A673 (cell line): ENCODE measurements around the gene PRIMA1. TPM values are rescaled to one million over a fixed set of nuclear protein-coding genes. Genes with fewer than 3 reads are reported as not detected.

ENCODE experiments used
- BruUV-seq: library from RNA; stranded (reverse); fragments of 400-500 nt; replicated peaks from 2 replicates; lab custom pipeline; 2021; lab: Mats Ljungman, UMichigan
- CTCF ChIA-PET: fragments of 300-600 bp; sonication (Branson Sonifier 250); formaldehyde crosslinking; loops from one replicate; lab custom pipeline; 2022; ENCODE audit warnings: antibody characterized with exemption; lab: Charles Lee
- POLR2A ChIA-PET: fragments of 300-600 bp; sonication (Branson Sonifier 250); formaldehyde crosslinking; loops from one replicate; lab custom pipeline; 2022; ENCODE audit warnings: antibody characterized with exemption; ENCODE audit not compliant: low non-redundant PET; lab: Charles Lee
- DNase-seq: peaks from one replicate; pipeline ENCODE4 v3.0.0-alpha.2; 2015; ENCODE audit warnings: low spot score
- H3K27ac ChIP-seq: fragments of 200-600 bp; sonication (generic); 2 replicates; pipeline ENCODE4 v1.5.1; 2016; ENCODE audit warnings: mixed run types, low read depth, mild to moderate bottlenecking, mixed read lengths, antibody characterized with exemption, low read length; ENCODE audit not compliant: poor library complexity, severe bottlenecking
- H3K27me3 ChIP-seq: fragments of 200-600 bp; sonication (generic); replicated peaks from 2 replicates; pipeline ENCODE4 v1.6.1; 2017; ENCODE audit warnings: mixed run types, low read depth, mild to moderate bottlenecking, mixed read lengths, antibody characterized with exemption, low read length; ENCODE audit not compliant: insufficient read depth, poor library complexity
- H3K36me3 ChIP-seq: fragments of 200-600 bp; sonication (generic); 2 replicates; pipeline ENCODE4 v1.6.1; 2016; ENCODE audit warnings: mixed run types, mild to moderate bottlenecking, mixed read lengths, antibody characterized with exemption, low read length; ENCODE audit not compliant: insufficient read depth, poor library complexity, severe bottlenecking
- H3K4me1 ChIP-seq: fragments of 200-600 bp; sonication (generic); 2 replicates; pipeline ENCODE4 v1.6.1; 2017; ENCODE audit warnings: mixed run types, mild to moderate bottlenecking, mixed read lengths, antibody characterized with exemption, low read length; ENCODE audit not compliant: insufficient read depth, poor library complexity, severe bottlenecking
- H3K4me3 ChIP-seq: fragments of 200-600 bp; sonication (generic); 2 replicates; pipeline ENCODE4 v1.5.1; 2016; ENCODE audit warnings: low read depth, mixed run types, mild to moderate bottlenecking, mixed read lengths, low read length; ENCODE audit not compliant: poor library complexity, severe bottlenecking
- H3K9me3 ChIP-seq: fragments of 200-600 bp; sonication (generic); 2 replicates; pipeline ENCODE4 v1.6.1; 2016; ENCODE audit warnings: mixed run types, low read depth, mild to moderate bottlenecking, mixed read lengths, antibody characterized with exemption, low read length; ENCODE audit not compliant: poor library complexity, severe bottlenecking
- CTCF ChIP-seq: fragments of 300-800, 200-600 bp; sonication (generic); conservative IDR thresholded peaks from 2 replicates; pipeline ENCODE4 v1.5.1; 2017; ENCODE audit warnings: low read depth, mild to moderate bottlenecking, antibody characterized with exemption, low read length, moderate library complexity, mixed read lengths
- EZH2 ChIP-seq: fragments of 200-600 bp; sonication (generic); IDR thresholded peaks from 2 replicates; pipeline ENCODE4 v1.6.1; 2017; ENCODE audit warnings: borderline replicate concordance, low read depth, mild to moderate bottlenecking, mixed read lengths, antibody characterized with exemption, low read length; ENCODE audit not compliant: poor library complexity, severe bottlenecking
- intact Hi-C: fragments of 100-400 bp; cut with micrococcal nuclease; formaldehyde crosslinking; loops from one replicate; pipeline ENCODE4 v1.10.0; 2022; ENCODE audit not compliant: unreplicated experiment
- total RNA-seq: library from RNA; stranded (reverse); gene quantifications from 2 replicates; pipeline ENCODE4 v1.2.3, GENCODE V29; 2021

Gene PRIMA1
- total RNA-seq, 1 experiment from 2014 or later: 0.09 TPM

- no peak for DNase-seq
These were observed 51.8 kb downstream of the PRIMA1 start for GRCh38 chr14:93736378-93737014.

GRCh38 chr14:93735206-93735605, 53.1 kb downstream of the PRIMA1 start:
- DNase-seq: no peak
- no peak for TF ChIP-seq EZH2
- no peak for TF ChIP-seq CTCF
- H3K9me3 ChIP-seq: no peaks in the 10 kb centered on the region
- ChIA-PET POLR2A (no interaction called here), CTCF (no interaction called here)
- no TSS peak for BruUV-seq
- no peak overlapping the region for H3K27ac ChIP-seq
- intact Hi-C loops: no loop called here
- H3K4me3 ChIP-seq: no peak overlapping the region
- no peaks in the 10 kb centered on the region for H3K4me1 ChIP-seq
- H3K27me3 ChIP-seq: no peaks in the 10 kb centered on the region
- H3K36me3 ChIP-seq: no peaks in the 10 kb centered on the region

More at GRCh38 chr14:93736378-93737014, 51.8 kb downstream of the PRIMA1 start:
- TF ChIP-seq CTCF: no peak
- ChIA-PET POLR2A (no interaction called here), CTCF (no interaction called here)
- peaks cover 7% of the 10 kb centered on the region for H3K27me3 ChIP-seq
- no TSS peak for BruUV-seq
- H3K27ac ChIP-seq: no peak overlapping the region
- H3K9me3 ChIP-seq: no peaks in the 10 kb centered on the region
- H3K4me1 ChIP-seq: no peaks in the 10 kb centered on the region
- no peaks in the 10 kb centered on the region for H3K36me3 ChIP-seq
- H3K4me3 ChIP-seq: no peak overlapping the region
- intact Hi-C loops: no loop called here

GRCh38 chr14:93734086-93734822, 54.0 kb downstream of the PRIMA1 start:
- H3K36me3 ChIP-seq: no peaks in the 10 kb centered on the region
- CTCF ChIA-PET: no interaction called here
- POLR2A ChIA-PET: no interaction called here
- TF ChIP-seq EZH2 (no peak), CTCF (no peak)
- H3K27me3 ChIP-seq: no peaks in the 10 kb centered on the region
- no peaks in the 10 kb centered on the region for H3K4me1 ChIP-seq
- no peak overlapping the region for H3K27ac ChIP-seq
- H3K9me3 ChIP-seq: no peaks in the 10 kb centered on the region
- no peak overlapping the region for H3K4me3 ChIP-seq
- intact Hi-C loops: no loop called here
- DNase-seq: peak; percentile 30
- no TSS peak for BruUV-seq
